Activated naive CD4-positive, alpha-beta T cell (primary cell): Measurements from ENCODE around the gene CEP170B.
A peak's percentile ranks its signal among the peaks of the same experiment; 100 is the strongest.
"Not testable (repeated sequence)": the region's sequence is repeated elsewhere in the genome, so short reads cannot be mapped to it uniquely, and the experiment has no call there.

ENCODE experiments used
- DNase-seq, 4 experiments: peaks; one replicate each; lab custom pipeline; 2025; lab: John Stamatoyannopoulos, UW

The CEP170B gene

DNA sequence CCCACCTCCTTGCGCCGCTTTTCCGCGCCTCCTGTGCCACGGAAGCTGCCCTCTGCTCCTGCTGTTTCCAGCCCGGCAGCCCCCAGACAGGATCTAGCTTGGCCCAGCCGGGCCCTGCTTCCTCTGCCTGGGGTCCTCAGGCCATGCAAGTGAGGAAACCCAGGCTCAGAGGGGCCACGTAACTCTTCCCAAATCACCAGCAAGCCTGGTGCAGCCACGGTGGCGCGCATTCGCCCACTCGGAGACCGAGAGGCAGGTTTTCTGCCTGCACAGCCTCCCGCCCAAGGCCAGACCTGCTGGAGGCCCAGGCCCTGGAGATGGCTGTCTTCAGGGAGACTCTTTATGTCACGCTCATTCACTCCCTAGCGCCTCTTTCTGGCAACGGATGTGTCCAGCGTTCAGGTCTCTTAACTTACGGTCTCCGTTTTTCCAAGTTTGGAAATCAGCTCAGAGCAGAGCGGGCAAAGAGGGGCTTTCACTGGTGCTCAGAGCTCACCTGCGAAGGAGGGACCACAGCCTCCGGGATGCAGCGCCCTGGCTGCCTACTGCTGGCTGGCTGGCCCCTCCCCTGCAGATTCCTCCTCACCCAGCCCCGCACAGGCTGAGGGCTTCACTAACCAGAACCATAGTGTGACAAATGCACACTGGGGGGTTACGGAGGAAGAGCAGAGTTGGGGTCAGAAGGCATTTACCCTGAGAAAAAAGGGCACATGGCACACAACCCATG is 20.6 kb upstream of the CEP170B start:
- DNase-seq: no peak

DNA sequence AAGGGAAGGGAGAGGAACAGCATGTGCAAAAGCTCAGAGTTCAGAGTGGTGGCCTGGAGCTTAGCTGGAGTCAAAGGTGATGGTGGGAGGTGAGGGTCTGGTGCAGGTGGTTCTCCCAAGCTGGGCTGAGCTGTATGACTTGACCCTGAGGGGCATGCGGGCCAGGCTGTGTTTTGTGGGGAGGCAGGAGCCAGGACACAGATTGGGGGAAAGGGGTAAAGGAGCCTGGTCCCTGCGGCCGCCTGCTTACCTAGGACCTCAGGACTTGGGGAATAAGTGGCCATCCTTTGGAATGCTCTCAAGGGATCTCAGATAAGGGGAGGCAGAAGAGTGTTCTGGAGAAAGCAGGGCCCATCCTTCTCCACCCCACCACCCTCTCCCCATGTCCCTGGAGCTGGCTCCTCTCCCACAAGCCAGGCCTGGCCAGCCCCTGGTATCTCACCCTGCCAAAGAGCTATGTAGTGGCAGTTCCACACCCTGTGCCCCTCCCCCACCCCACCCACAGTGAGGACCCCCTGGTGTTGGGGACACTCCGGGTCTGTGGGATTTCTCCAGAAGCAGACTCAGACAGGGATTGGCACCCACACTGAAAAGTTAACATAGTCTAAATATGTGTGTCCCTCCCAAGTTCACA is 19.9 kb upstream of the CEP170B start:
- no peak for DNase-seq

DNA sequence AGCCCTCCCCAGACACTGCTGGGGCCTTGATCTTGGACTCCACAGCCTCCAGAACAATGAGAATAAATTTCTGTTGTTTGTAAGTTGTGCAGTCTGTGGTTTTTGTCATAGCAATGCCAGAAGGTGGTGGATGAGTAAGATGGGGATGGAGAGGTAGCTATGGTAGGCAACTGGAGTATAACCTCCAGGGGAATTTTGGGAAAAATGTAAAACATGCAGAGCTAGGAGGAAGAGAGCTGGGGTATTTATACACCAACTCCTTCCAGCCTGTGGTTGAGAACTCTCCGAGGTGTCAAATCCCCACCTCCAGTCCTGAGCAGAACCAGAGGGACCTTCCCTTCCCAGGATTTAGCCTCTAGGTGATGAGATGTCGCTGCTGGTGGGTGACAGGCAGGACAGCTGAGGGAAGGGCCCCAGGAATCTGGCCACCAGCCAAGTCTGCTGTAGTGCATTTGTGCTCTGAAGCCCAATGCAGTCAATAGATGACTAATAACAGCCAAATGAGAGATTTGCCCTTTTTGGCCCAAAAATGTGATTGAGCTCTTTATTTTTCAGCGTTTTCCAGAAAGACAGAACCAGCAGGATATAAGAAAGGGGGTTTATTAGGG is 19.1 kb upstream of the CEP170B start:
- no peak for DNase-seq

DNA sequence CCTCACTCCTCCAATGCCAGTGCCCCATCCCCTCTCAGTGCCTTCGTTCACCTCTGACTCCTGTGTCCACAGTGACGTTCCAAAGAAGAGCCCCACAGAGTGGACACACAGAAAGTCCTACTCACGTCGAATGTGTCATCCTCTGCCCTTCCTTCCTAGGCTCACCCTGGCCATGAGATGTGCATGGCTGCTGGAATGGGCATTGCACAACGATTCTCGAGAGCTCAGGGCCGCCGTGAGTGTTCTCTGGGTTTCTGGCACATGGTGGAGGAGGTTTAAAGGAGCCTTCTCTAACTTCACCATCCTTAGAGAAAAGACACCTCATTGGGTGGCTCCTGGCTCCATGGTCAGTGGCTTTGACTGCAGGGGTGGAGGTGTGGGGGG is 12.8 kb upstream of the CEP170B start:
- DNase-seq: no peak

DNA sequence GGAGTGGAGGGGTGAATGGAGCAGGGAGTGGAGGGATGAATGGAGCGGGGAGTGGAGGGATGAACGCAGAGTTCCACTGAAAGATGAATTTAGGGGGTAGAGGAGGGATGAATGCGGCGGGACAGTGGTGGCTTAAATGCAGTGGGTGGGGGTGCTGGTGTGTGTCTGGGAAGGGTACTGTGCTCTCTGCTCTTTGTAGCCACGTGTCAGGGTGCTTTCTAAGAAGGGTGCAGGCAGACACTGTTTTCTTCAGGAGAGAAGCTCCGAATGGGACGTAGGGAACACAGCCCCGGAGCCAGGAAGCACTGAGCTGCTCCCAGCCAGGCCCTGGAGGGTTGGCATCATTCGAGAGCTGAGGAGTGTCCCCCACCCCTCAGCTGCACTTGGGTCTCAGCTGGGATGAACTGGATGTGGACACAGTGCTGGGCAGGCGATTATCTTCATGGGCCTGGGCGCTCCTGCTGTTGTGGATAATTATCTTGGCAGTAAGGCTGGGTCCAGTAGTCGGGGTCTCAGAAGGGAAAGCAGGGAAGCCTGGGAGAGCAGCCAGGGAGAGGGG is 9.5 kb upstream of the CEP170B start:
- DNase-seq: no peak

DNA sequence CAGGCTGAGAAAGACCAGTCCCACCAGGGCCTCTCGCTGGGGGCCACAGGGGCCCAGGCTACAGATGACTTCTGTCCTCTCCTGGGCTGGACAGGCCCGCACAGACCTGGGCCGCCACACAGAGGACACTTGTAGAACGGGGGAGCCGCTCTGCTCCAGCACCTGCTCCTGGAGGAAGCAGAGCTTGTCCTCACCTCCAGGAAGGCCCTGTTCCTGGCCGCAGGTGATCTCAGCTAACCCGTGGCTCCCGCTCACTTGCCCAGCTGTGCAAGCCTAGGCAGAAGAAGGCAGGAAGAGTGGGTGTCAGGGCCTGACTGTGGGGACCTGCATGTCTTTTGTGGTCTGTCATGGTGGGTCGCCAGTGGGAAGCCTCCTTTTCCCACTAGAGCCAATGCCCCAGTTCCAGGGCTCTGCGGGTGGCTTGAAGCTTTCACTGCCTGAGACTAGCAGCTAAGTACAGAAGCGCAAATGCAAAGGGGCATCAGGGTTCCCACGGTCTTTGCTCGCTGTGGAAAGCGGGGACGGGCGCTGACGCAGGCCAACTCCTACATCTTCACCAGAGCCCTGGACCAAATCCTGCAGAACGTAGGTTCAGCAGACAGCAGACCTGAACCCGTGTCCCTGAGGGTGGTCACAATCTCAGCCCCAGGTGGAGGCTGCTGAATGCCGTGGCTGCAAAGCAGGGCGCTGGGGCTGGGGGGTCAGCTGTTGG is 8.8 kb upstream of the CEP170B start:
- no peak for DNase-seq

DNA sequence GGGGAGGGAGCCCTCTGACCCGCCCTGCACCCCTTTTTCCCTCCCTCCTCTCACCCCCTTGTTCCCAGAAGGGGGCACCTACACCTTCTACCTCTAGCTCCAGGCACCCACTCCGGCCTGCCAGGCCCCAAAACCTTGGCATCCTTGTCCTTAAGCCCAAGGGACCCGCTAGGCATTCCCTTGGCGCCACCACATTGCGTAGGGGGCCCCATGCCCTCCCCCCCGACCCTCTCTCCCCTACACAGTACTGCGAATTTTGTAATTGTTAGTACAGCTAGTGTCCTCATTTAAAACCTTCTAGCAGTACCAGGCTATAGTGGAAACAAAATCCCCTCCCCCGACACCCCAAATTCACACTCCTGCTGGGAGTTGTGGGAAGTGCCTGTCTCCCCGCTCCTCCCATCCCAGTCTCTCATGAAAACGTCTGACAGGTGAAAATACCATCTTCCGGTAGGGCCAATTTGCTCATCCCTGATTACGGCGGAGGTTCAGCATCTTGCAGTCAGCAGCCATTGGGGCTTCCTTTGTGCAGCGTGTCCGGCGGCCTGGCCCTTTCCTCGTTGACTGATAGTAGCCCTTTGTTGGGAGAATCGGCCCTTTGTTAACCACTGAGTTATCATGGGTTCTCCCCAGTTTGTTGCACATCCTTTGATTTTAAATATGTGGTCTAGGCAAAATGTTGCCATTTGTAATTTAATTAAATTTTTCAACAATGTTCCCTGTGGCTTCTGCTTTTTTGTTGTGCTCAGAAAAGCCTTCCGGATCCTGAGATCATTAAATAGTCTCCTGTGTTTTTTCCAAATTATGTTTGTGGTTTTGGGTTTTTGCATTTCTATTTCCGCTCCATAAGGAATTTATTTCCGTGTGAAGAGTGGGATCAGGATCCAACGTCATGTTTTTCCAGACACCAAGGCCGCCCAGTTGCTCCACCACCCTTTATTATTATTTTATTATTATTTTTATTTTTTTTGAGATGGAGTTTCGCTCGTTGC is 7.9 kb upstream of the CEP170B start:
- DNase-seq: no peak

DNA sequence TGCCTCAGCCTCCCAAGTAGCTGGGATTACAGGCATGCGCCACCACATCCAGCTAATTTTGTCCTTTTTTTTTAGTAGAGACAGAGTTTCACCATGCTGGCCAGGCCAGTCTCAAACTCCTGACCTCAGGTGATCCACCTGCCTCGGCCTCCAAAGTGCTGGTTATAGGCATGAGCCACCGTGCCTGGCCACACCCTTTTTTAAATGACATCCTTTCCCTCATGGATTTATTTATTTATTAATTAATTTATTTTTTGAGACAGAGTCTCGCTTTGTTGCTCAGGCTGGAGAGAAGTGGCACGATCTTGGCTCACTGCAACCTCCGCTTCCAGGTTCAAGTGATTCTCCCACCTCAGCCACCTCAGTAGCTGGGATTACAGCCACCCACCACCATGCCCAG is 7.1 kb upstream of the CEP170B start:
- DNase-seq: not testable (repeated sequence)

DNA sequence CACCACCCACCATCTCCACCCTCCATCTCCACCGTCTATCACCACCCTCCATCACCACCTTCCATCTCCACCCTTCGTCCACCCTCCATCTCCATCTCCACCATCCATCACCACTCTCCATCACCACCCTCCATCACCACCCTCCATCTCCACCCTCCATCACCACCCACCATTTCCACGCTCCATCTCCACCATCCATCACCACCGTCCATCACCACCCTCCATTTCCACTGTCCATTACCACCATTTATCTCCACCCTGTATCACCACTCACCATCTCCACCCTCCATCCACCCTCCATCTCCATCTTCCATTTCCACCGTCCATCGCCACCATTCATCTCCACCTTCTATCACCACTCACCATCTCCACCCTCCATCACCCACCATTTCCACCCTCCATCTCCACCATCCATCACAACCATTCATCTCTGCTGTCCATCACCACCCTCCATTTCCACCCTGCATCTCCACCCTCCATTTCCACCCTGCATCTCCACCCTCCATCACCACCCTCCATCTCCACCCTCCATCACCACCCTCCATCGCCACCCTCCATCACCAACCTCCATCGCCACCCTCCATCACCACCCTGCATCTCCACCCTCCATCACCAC is 6.1 kb upstream of the CEP170B start:
- DNase-seq: no peak

DNA sequence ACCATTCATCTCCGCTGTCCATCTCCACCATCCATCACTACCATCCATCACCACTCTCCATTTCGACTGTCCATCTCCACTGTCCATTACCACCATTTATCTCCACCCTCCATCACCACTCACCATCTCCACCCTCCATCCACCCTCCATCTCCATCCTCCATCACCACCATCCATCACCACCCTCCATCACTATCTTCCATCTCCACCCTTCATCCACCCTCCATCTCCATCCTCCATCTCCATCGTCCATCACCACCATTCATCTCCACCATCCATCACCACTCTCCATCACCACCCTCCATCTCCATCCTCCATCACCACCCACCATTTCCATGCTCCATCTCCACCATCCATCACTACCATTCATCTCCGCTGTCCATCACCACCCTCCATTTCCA is 5.2 kb upstream of the CEP170B start:
- no peak for DNase-seq

DNA sequence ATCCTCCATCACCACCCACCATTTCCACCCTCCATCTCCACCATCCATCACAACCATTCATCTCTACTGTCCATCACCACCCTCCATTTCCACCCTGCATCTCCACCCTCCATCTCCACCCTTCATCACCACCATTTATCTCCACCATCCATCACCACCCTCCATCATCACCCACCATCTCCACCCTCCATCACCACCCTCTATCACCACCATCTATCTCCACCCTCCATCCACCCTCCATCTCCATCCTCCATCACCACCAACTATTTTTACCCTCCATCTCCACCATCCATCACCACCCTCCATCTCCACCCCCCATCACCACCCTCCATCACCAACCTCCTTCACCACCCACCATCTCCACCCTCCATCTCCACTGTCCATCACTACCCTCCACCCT is 4.7 kb upstream of the CEP170B start:
- DNase-seq: no peak

DNA sequence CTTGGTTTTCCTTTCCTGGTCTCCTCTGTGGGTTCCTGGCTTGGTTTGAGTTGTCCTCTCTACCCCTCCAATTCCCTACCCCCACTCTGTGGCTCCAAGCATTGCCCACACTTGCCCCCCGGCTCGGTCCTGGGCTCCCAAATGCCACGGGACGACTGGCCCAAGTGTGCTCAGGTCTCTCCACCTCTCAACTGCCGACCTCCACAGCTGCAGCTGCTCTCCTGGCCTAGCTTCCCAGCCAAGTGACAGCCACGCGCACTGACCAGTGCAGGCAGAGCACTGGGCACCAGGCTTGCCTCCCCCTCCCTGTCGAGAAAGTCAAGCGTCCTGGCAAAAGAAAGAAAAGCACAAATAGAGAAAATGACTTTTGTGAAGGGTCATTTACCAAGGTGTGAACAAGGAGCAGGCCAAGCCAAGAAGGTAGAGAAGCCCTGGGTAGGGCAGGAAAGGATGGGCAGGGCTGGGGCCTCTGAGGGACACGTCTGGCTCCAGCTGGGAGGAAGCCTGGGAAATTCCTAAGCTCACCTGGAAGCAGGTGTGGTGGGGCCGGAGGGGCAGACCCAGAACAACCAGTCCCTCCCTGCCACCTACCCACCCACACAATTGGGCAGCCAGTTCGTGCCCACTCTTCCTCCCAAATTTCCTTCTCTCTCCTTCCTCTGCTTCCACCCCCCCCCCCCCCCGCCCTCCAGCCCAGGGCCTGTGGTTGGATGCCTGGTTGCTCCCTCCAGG is 1.8 kb upstream of the CEP170B start:
- no peak for DNase-seq

DNA sequence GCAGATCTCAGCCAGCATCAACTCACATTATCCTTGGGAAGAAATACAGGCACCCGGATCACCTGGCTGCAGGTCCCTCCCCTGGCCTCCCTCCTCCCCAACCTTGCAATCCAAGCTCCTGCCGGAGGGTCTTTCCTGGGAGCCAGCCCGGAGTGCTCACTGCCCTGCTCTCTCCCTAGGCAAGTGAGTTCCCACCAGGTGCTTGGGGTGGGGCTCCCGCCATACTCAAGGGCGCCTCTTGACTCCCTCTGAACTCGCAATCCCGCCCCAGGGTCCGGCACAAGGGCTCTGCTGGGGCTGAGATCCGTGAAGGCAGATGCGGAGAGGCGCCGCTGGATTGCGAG is 1.2 kb upstream of the CEP170B start:
- no peak for DNase-seq

DNA sequence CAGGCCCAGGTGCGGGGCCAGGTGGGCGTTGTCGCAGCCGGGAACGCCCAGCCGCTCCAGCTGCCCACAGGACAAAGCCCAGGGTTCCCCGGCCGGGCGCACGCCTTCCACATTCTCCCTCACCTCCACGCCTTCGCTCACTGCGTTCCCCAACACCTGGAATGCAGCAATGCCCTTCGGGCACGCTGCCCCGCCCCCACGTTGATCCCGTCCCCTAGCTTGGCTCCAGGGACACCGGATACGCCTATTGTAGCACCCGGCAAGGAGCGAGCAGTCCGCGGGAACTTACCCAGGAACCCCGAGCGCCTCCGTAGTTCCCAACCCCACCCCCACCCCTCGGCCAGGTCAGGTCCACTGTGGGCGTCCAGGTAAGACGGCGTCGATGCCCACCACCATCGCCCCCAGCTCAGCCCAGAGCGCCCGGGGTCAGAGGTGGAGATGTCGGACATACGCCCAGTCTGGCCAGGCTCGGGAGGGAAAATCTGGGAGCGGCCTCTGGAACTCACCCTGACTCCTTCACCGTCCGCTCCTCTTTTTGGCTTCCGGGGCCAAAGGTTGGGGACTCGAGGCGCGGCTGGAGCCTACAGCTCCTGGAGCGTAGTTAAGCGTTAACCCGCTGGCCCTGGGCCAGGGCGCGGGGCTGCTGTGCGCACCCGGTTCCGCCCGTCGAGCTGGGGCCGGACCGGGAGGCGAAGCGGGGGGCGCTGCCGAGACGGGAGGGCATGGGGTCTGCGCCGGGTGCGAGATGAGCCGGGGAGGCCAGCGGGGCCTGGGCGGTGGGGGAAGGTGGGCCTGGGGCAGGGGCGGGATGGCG is 594 bp upstream of the CEP170B start:
- DNase-seq: peak in 1 of 4 experiments; percentile 29

DNA sequence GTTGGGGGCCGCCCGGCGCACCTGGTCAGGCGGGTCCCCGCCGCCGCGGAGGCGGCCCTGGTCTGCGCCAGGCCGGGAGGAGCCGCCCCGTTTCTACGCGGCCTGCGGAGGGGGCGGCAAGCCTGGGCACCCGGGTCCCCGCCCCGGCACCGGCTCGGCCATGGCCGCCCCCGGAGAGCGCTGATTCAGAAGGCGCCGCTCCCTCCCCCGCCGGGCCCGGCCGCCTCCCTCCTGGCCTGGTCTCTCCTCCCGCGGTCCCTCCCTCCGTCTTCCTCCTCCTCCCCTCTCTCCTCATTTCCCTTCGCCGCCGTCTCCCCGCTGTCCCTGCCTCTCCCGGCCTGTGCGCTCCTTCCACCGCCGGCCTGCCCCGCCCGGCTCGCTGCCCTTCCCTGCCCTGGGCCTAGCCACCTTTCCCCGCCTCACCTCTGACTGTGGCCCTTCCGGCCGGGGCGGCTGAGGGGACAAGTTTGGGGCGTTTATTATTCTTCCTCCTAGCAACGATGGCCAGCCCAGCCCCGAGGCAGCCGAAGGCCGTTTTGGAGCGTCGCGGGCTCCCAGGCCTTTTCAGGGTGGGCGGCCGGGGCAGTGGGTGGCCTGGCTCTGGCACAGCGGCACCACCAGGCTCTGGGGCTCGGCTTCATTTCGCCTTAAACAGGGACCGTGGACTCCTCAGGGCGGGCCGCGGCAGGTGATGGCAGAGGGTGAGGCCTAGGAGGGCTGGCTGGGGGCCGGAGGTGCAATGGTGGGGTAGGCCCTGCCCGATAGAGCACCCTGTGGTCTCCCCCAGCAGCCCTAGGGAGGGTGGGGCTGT is 768 bp downstream of the CEP170B start:
- DNase-seq: no peak

DNA sequence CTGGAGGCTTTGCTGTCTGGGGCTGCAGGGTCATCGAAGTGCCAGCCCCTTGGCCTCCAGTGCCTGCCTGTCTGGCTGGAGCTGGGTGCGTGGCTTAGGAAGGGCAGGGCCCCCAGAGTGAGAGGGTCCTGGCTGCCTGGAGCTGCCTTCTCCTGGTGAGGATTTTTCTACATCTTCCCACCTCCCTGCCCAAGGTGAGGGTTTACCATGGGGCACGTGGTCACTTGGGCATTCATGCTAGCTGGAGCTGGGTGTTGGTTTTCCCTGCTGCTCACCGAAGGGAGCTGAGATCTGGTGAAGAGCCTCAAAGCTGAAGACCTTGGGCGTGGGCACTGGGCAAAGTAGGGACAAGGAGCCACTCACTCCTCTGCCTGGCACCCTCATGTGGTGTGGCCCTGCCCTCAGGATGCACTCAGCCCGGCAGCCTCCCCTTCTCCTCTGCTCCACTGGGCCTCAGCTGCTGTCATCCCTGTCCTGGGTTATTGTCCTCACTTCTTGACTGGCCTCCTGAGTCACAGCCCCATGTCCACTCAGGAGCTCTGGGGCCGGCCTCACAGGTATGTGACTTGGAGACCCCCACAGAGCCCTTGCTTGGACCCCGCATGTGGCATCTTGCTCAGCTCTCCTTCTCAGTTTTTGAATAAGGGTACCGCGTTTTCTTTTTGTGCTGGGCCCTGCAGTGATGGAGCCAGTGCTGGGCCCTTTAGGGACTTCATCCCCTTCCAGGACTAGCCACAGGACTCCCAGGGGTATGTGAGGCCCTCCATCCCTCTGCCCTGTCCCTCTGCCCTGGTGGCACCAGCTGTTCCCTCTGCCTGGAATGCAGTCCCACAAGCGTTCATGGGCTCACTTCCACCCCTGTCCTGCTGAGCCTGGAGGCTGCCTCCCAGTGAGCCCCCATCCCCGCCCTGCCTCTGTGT is 1.6 kb downstream of the CEP170B start:
- DNase-seq: no peak

DNA sequence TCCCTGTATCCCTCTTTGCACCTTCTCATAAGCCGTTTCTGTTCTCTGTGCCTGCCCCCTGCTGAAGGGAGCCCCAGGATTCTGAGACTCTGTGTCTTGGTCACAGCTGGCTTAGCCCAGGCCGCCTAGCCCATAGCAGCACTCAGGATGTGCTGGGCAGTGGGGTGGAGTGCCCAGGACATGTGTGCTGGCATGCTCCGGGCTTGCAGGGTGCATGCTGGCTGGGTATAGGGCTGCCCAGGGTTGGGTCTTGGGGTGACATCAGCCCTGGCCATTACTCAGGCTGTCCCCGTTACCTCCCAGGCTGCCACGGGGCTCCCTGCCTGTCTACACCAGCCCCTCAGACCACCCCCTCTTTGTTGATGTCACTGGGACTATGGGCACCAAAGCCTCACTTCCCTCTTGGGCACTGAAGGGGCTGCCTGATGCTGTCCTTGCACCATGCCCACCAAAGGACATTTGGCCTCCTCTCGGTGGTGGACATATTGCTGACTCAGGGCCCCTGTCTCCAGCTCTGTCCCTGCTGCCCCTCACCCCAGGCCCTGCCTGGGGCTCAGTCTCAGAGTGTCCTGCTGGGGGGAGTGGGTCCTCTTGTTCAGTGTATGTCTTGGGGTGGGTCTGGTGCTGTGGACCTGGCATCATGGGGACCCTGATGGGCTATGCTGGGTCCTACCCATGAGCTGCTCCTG is 2.4 kb downstream of the CEP170B start:
- DNase-seq: no peak
